Immature natural killer cell (primary cell): ENCODE results near the gene VANGL1. TPM values are rescaled to one million over a fixed set of nuclear protein-coding genes. Genes with fewer than 3 reads are reported as not detected.
"Not testable (repeated sequence)": the region's sequence is repeated elsewhere in the genome, so short reads cannot be mapped to it uniquely, and the experiment has no call there.

ENCODE experiments used
- DNase-seq, 3 donors: peaks; one replicate each; pipeline ENCODE4 v3.0.0; 2022; ENCODE audit warnings: mixed read lengths in 1 of 3
- H3K27ac Mint-ChIP-seq, 6 donors: one replicate each; pipeline ENCODE4 v1.8.0; 2020; ENCODE audit warnings: mixed read lengths in 6 of 6, mild to moderate bottlenecking in 5 of 6, inconsistent platforms in 4 of 6, moderate library complexity in 3 of 6
- H3K27me3 Mint-ChIP-seq, 3 donors: one replicate each; pipeline ENCODE4 v1.8.0; 2020 to 2021; ENCODE audit warnings: low read depth in 3 of 3, mild to moderate bottlenecking in 3 of 3, mixed read lengths in 3 of 3, moderate library complexity in 3 of 3, inconsistent platforms in 1 of 3
- H3K36me3 Mint-ChIP-seq, 3 donors: one replicate each; pipeline ENCODE4 v1.8.0; 2020; ENCODE audit warnings: mixed read lengths in 3 of 3, inconsistent platforms in 2 of 3, mild to moderate bottlenecking in 2 of 3
- H3K4me1 Mint-ChIP-seq, 2 donors: one replicate each; pipeline ENCODE4 v1.8.0; 2020; ENCODE audit warnings: inconsistent platforms in 2 of 2, mild to moderate bottlenecking in 2 of 2, mixed read lengths in 2 of 2, moderate library complexity in 1 of 2
- H3K4me3 Mint-ChIP-seq, 5 donors: one replicate each; pipeline ENCODE4 v1.8.0; 2020; ENCODE audit warnings: mild to moderate bottlenecking in 5 of 5, mixed read lengths in 5 of 5, inconsistent platforms in 3 of 5, moderate library complexity in 3 of 5
- H3K9me3 Mint-ChIP-seq, 6 donors: one replicate each; pipeline ENCODE4 v1.8.0; 2020; ENCODE audit warnings: mild to moderate bottlenecking in 6 of 6, mixed read lengths in 6 of 6, inconsistent platforms in 4 of 6, moderate library complexity in 3 of 6
- polyA plus RNA-seq, 3 donors: library from polyadenylated mRNA; unstranded; fragments of 300-500 nt; fragmentation: Illumina TruSeq; gene quantifications; one replicate each; pipeline ENCODE4 v1.2.3, GENCODE V29; 2021

The VANGL1 gene
- polyA plus RNA-seq, 3 donors from 2014 or later, result 12.5 to 19.3 (median 14.9) TPM

- H3K4me1 Mint-ChIP-seq, result no peaks in the 10 kb centered on the region
- H3K27me3 Mint-ChIP-seq, result peaks cover 0 to 11% (median 3%) of the 10 kb centered on the region in 3 donors
- no peak for DNase-seq
- no peak overlapping the region for H3K4me3 Mint-ChIP-seq
- H3K27ac Mint-ChIP-seq, result no peak overlapping the region
- peaks cover 0 to 4% (median 0%) of the 10 kb centered on the region in 3 donors for H3K36me3 Mint-ChIP-seq
- peaks cover under 1 to 10% (median 6%) of the 10 kb centered on the region in 6 donors for H3K9me3 Mint-ChIP-seq
These were observed 11.4 kb upstream of the VANGL1 start for GRCh38 chr1:115630342-115630741.

- DNase-seq, result no peak
- peaks cover 14 to 30% (median 20%) of the 10 kb centered on the region in 6 donors for H3K9me3 Mint-ChIP-seq
- peaks cover 0 to 11% (median 4%) of the 10 kb centered on the region in 3 donors for H3K27me3 Mint-ChIP-seq
- H3K27ac Mint-ChIP-seq, result no peak overlapping the region
- H3K4me1 Mint-ChIP-seq, result no peaks in the 10 kb centered on the region
- H3K36me3 Mint-ChIP-seq, result peaks cover 0 to 15% (median 8%) of the 10 kb centered on the region in 3 donors
- H3K4me3 Mint-ChIP-seq, result no peak overlapping the region
These were observed 9.3 kb upstream of the VANGL1 start for GRCh38 chr1:115632251-115633026.

GRCh38 chr1:115633606-115634005, 8.2 kb upstream of the VANGL1 start:
- not testable (repeated sequence) for H3K4me3 Mint-ChIP-seq, DNase-seq, H3K4me1 Mint-ChIP-seq, H3K27ac Mint-ChIP-seq
- peaks cover 18 to 39% (median 27%) of the 10 kb centered on the region in 6 donors for H3K9me3 Mint-ChIP-seq
- H3K36me3 Mint-ChIP-seq, result peaks cover 5 to 11% (median 9%) of the 10 kb centered on the region in 3 donors
- peaks cover 0 to 14% (median 2%) of the 10 kb centered on the region in 3 donors for H3K27me3 Mint-ChIP-seq

- H3K27ac Mint-ChIP-seq, result not testable (repeated sequence)
- Mint-ChIP-seq H3K9me3 (peaks cover 18 to 49% (median 29%) of the 10 kb centered on the region in 6 donors), H3K36me3 (peaks cover 5 to 11% (median 11%) of the 10 kb centered on the region in 3 donors)
These were observed 4.5 kb upstream of the VANGL1 start for GRCh38 chr1:115637247-115637646.

GRCh38 chr1:115640384-115640783, 1.4 kb upstream of the VANGL1 start:
- H3K36me3 Mint-ChIP-seq, result peaks cover 5 to 11% (median 11%) of the 10 kb centered on the region in 3 donors
- no peak for DNase-seq
- peaks cover 0 to 10% (median 7%) of the 10 kb centered on the region in 3 donors for H3K27me3 Mint-ChIP-seq
- H3K4me1 Mint-ChIP-seq, result peaks cover 13 to 31% of the 10 kb centered on the region in 2 donors
- H3K4me3 Mint-ChIP-seq, result peak overlapping the region; percentile 46 to 94 (median 84)
- H3K27ac Mint-ChIP-seq, result peak overlapping the region in 2 of 6 donors; percentile 19 to 56
- H3K9me3 Mint-ChIP-seq, result peaks cover 9 to 39% (median 25%) of the 10 kb centered on the region in 6 donors

More at GRCh38 chr1:115637247-115637646, 4.5 kb upstream of the VANGL1 start:
- not testable (repeated sequence) for DNase-seq, H3K4me3 Mint-ChIP-seq, H3K4me1 Mint-ChIP-seq
- H3K27me3 Mint-ChIP-seq, result peaks cover 0 to 11% (median 2%) of the 10 kb centered on the region in 3 donors

- H3K4me3 Mint-ChIP-seq, result peak overlapping the region; percentile 83 to 93 (median 88)
- H3K4me1 Mint-ChIP-seq, result peaks cover 13 to 31% of the 10 kb centered on the region in 2 donors
- peaks cover 0 to 10% (median 6%) of the 10 kb centered on the region in 3 donors for H3K27me3 Mint-ChIP-seq
- peak overlapping the region; percentile 86 to 97 (median 92) for H3K27ac Mint-ChIP-seq
- H3K36me3 Mint-ChIP-seq, result peaks cover 0 to 5% (median 3%) of the 10 kb centered on the region in 3 donors
- peaks cover 2 to 19% (median 10%) of the 10 kb centered on the region in 6 donors for H3K9me3 Mint-ChIP-seq
- DNase-seq, result peak; percentile 80 to 83 (median 80)
These were observed 650 bp downstream of the VANGL1 start for GRCh38 chr1:115642168-115643072.

GRCh38 chr1:115643225-115643624, 1.5 kb downstream of the VANGL1 start:
- Mint-ChIP-seq H3K9me3 (peaks cover 0 to 13% (median 6%) of the 10 kb centered on the region in 6 donors), H3K4me1 (peaks cover 13 to 31% of the 10 kb centered on the region in 2 donors), H3K27ac (peak overlapping the region; percentile 86 to 97 (median 92)), H3K27me3 (peaks cover 0 to 10% (median 5%) of the 10 kb centered on the region in 3 donors), H3K36me3 (peaks cover 0 to 4% (median 3%) of the 10 kb centered on the region in 3 donors), H3K4me3 (peak overlapping the region; percentile 83 to 93 (median 88))
- DNase-seq, result no peak

GRCh38 chr1:115643666-115644065, 1.9 kb downstream of the VANGL1 start:
- Mint-ChIP-seq H3K27me3 (peaks cover 0 to 7% (median 5%) of the 10 kb centered on the region in 3 donors), H3K9me3 (peaks cover 0 to 10% (median 1%) of the 10 kb centered on the region in 6 donors), H3K36me3 (peaks cover 0 to under 1% (median 0%) of the 10 kb centered on the region in 3 donors), H3K27ac (peak overlapping the region in 5 of 6 donors; percentile 86 to 97 (median 92)), H3K4me1 (peaks cover 13 to 31% of the 10 kb centered on the region in 2 donors), H3K4me3 (peak overlapping the region in 4 of 5 donors; percentile 83 to 93 (median 88))
- DNase-seq, result no peak

GRCh38 chr1:115644109-115644508, 2.3 kb downstream of the VANGL1 start:
- H3K9me3 Mint-ChIP-seq, result peaks cover 0 to 10% (median under 1%) of the 10 kb centered on the region in 6 donors
- peak overlapping the region in 4 of 6 donors; percentile 7 to 73 (median 28) for H3K27ac Mint-ChIP-seq
- H3K4me1 Mint-ChIP-seq, result peaks cover 13 to 31% of the 10 kb centered on the region in 2 donors
- H3K36me3 Mint-ChIP-seq, result no peaks in the 10 kb centered on the region
- DNase-seq, result no peak
- H3K4me3 Mint-ChIP-seq, result peak overlapping the region in 2 of 5 donors; percentile 10 to 19
- H3K27me3 Mint-ChIP-seq, result peaks cover 0 to 6% (median 5%) of the 10 kb centered on the region in 3 donors

- no peak for DNase-seq
- Mint-ChIP-seq H3K4me3 (no peak overlapping the region), H3K36me3 (peaks cover 2 to 3% (median 2%) of the 10 kb centered on the region in 3 donors), H3K27me3 (peaks cover 0 to 5% (median 4%) of the 10 kb centered on the region in 3 donors), H3K4me1 (peaks cover 13 to 24% of the 10 kb centered on the region in 2 donors), H3K9me3 (no peaks in the 10 kb centered on the region), H3K27ac (no peak overlapping the region)
These were observed 5.3 kb downstream of the VANGL1 start for GRCh38 chr1:115647047-115647446.

- Mint-ChIP-seq H3K4me3 (no peak overlapping the region), H3K27ac (no peak overlapping the region), H3K4me1 (peaks cover 13 to 23% of the 10 kb centered on the region in 2 donors), H3K36me3 (peaks cover 5 to 8% (median 5%) of the 10 kb centered on the region in 3 donors), H3K9me3 (no peaks in the 10 kb centered on the region), H3K27me3 (peaks cover 0 to 5% (median 4%) of the 10 kb centered on the region in 3 donors)
- peak in 1 of 3 donors; percentile 9 for DNase-seq
These were observed 5.7 kb downstream of the VANGL1 start for GRCh38 chr1:115647507-115647906.

GRCh38 chr1:115647919-115648650, 6.3 kb downstream of the VANGL1 start:
- Mint-ChIP-seq H3K4me3 (no peak overlapping the region), H3K27me3 (no peaks in the 10 kb centered on the region), H3K4me1 (peaks cover 8 to 17% of the 10 kb centered on the region in 2 donors), H3K36me3 (peaks cover 5 to 10% (median 5%) of the 10 kb centered on the region in 3 donors), H3K9me3 (no peaks in the 10 kb centered on the region), H3K27ac (no peak overlapping the region)
- no peak for DNase-seq
